ENCODE results near the gene DGCR2.
"Not testable (repeated sequence)": the region's sequence is repeated elsewhere in the genome, so short reads cannot be mapped to it uniquely, and the experiment has no call there.

DGCR2 gene

GRCh38 chr22:19050847-19051246, 71.4 kb downstream of the DGCR2 start:
- H3K27ac ChIP-seq (ENCODE audit: low read depth in 2 of 2, low read length in 2 of 2); H3K9me3 ChIP-seq (ENCODE audit: control insufficient read depth in 2 of 2, low read length in 2 of 2); H3K4me3 ChIP-seq (ENCODE audit: low read length in 2 of 2); H3K9ac ChIP-seq (ENCODE audit: low read depth in 1 of 2, low read length in 2 of 2); H3K27me3 ChIP-seq (ENCODE audit: control insufficient read depth in 2 of 2, insufficient read depth in 2 of 2, low read length in 2 of 2); H3K4me1 ChIP-seq (ENCODE audit: control insufficient read depth in 2 of 2, insufficient read depth in 2 of 2, low read length in 2 of 2): not testable (repeated sequence)
- peaks cover 60 to 68% of the 10 kb centered on the region in 2 donors for H3K36me3 ChIP-seq (ENCODE audit: control insufficient read depth in 2 of 2, insufficient read depth in 2 of 2, low read length in 2 of 2)

DNA sequence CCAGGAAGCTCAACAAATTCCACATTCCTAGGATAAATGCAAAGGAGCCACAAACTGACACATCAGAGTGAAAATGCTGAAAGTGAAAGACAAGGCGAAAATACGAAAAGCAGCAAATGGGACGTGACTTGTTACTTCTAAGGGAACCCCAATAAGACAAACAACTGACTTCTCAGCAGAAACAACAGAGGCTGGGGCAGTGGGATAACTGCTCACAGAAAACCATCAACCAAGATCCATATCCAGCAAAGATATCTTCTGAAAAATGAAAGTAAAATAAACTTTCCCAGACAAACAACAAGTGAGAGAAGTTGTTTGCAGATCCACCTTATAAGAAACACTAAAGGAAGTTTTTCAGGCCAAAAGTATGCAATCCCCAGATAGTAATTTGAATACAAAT, 72.1 kb downstream of the DGCR2 start:
- Histone ChIP-seq H3K9me3 (ENCODE audit: control insufficient read depth in 2 of 2, low read length in 2 of 2) (no peaks in the 10 kb centered on the region), H3K27me3 (ENCODE audit: control insufficient read depth in 2 of 2, insufficient read depth in 2 of 2, low read length in 2 of 2) (no peaks in the 10 kb centered on the region), H3K27ac (ENCODE audit: low read depth in 2 of 2, low read length in 2 of 2) (no peak overlapping the region), H3K4me3 (ENCODE audit: low read length in 2 of 2) (no peak overlapping the region), H3K9ac (ENCODE audit: low read depth in 1 of 2, low read length in 2 of 2) (no peak overlapping the region), H3K36me3 (ENCODE audit: control insufficient read depth in 2 of 2, insufficient read depth in 2 of 2, low read length in 2 of 2) (peaks cover 60 to 68% of the 10 kb centered on the region in 2 donors), H3K4me1 (ENCODE audit: control insufficient read depth in 2 of 2, insufficient read depth in 2 of 2, low read length in 2 of 2) (no peaks in the 10 kb centered on the region)

GRCh38 chr22:19048531-19048930, 73.7 kb downstream of the DGCR2 start:
- H3K9ac ChIP-seq (ENCODE audit: low read depth in 1 of 2, low read length in 2 of 2): no peak overlapping the region
- no peak overlapping the region for H3K27ac ChIP-seq (ENCODE audit: low read depth in 2 of 2, low read length in 2 of 2)
- H3K4me1 ChIP-seq (ENCODE audit: control insufficient read depth in 2 of 2, insufficient read depth in 2 of 2, low read length in 2 of 2): no peaks in the 10 kb centered on the region
- H3K27me3 ChIP-seq (ENCODE audit: control insufficient read depth in 2 of 2, insufficient read depth in 2 of 2, low read length in 2 of 2): no peaks in the 10 kb centered on the region
- H3K4me3 ChIP-seq (ENCODE audit: low read length in 2 of 2): no peak overlapping the region
- peaks cover 62 to 76% of the 10 kb centered on the region in 2 donors for H3K36me3 ChIP-seq (ENCODE audit: control insufficient read depth in 2 of 2, insufficient read depth in 2 of 2, low read length in 2 of 2)
- H3K9me3 ChIP-seq (ENCODE audit: control insufficient read depth in 2 of 2, low read length in 2 of 2): no peaks in the 10 kb centered on the region

DNA sequence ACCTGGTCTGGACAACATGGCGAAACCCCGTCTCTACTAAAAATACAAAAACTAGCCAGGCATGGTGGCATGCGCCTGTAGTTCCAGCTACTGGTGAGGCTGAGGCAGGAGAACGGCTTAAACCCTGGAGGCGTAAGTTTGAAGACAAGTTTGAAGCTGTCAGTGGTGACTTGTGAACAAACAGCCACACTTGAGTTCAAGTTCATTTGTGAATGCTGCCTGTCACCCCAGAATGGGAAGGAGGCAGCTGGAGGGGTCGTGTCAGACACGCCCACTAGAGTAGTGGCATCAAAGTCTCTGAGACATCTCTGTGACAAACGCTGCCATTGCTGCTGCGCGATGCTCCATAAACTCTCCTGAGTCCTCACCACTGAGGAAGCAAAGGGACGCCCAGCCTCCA, 74.2 kb downstream of the DGCR2 start:
- Histone ChIP-seq H3K27me3 (ENCODE audit: control insufficient read depth in 2 of 2, insufficient read depth in 2 of 2, low read length in 2 of 2) (no peaks in the 10 kb centered on the region), H3K4me3 (ENCODE audit: low read length in 2 of 2) (no peak overlapping the region), H3K9ac (ENCODE audit: low read depth in 1 of 2, low read length in 2 of 2) (no peak overlapping the region), H3K4me1 (ENCODE audit: control insufficient read depth in 2 of 2, insufficient read depth in 2 of 2, low read length in 2 of 2) (no peaks in the 10 kb centered on the region), H3K9me3 (ENCODE audit: control insufficient read depth in 2 of 2, low read length in 2 of 2) (no peaks in the 10 kb centered on the region), H3K27ac (ENCODE audit: low read depth in 2 of 2, low read length in 2 of 2) (no peak overlapping the region), H3K36me3 (ENCODE audit: control insufficient read depth in 2 of 2, insufficient read depth in 2 of 2, low read length in 2 of 2) (peaks cover 61 to 77% of the 10 kb centered on the region in 2 donors)

GRCh38 chr22:19046719-19047609, 75.2 kb downstream of the DGCR2 start:
- Histone ChIP-seq H3K27ac (ENCODE audit: low read depth in 2 of 2, low read length in 2 of 2) (no peak overlapping the region), H3K27me3 (ENCODE audit: control insufficient read depth in 2 of 2, insufficient read depth in 2 of 2, low read length in 2 of 2) (no peaks in the 10 kb centered on the region), H3K36me3 (ENCODE audit: control insufficient read depth in 2 of 2, insufficient read depth in 2 of 2, low read length in 2 of 2) (peaks cover 65 to 83% of the 10 kb centered on the region in 2 donors), H3K4me1 (ENCODE audit: control insufficient read depth in 2 of 2, insufficient read depth in 2 of 2, low read length in 2 of 2) (no peaks in the 10 kb centered on the region), H3K4me3 (ENCODE audit: low read length in 2 of 2) (no peak overlapping the region), H3K9me3 (ENCODE audit: control insufficient read depth in 2 of 2, low read length in 2 of 2) (no peaks in the 10 kb centered on the region), H3K9ac (ENCODE audit: low read depth in 1 of 2, low read length in 2 of 2) (no peak overlapping the region)

- Histone ChIP-seq H3K36me3 (ENCODE audit: control insufficient read depth in 2 of 2, insufficient read depth in 2 of 2, low read length in 2 of 2) (peaks cover 68 to 83% of the 10 kb centered on the region in 2 donors), H3K4me1 (ENCODE audit: control insufficient read depth in 2 of 2, insufficient read depth in 2 of 2, low read length in 2 of 2) (no peaks in the 10 kb centered on the region), H3K9me3 (ENCODE audit: control insufficient read depth in 2 of 2, low read length in 2 of 2) (no peaks in the 10 kb centered on the region), H3K4me3 (ENCODE audit: low read length in 2 of 2) (no peak overlapping the region), H3K9ac (ENCODE audit: low read depth in 1 of 2, low read length in 2 of 2) (no peak overlapping the region), H3K27ac (ENCODE audit: low read depth in 2 of 2, low read length in 2 of 2) (no peak overlapping the region), H3K27me3 (ENCODE audit: control insufficient read depth in 2 of 2, insufficient read depth in 2 of 2, low read length in 2 of 2) (no peaks in the 10 kb centered on the region)
These were observed 75.9 kb downstream of the DGCR2 start for GRCh38 chr22:19046287-19046686.

- H3K27ac ChIP-seq (ENCODE audit: low read depth in 2 of 2, low read length in 2 of 2): no peak overlapping the region
- H3K27me3 ChIP-seq (ENCODE audit: control insufficient read depth in 2 of 2, insufficient read depth in 2 of 2, low read length in 2 of 2): no peaks in the 10 kb centered on the region
- no peak overlapping the region for H3K9ac ChIP-seq (ENCODE audit: low read depth in 1 of 2, low read length in 2 of 2)
- H3K9me3 ChIP-seq (ENCODE audit: control insufficient read depth in 2 of 2, low read length in 2 of 2): no peaks in the 10 kb centered on the region
- H3K4me3 ChIP-seq (ENCODE audit: low read length in 2 of 2): no peak overlapping the region
- H3K4me1 ChIP-seq (ENCODE audit: control insufficient read depth in 2 of 2, insufficient read depth in 2 of 2, low read length in 2 of 2): no peaks in the 10 kb centered on the region
- H3K36me3 ChIP-seq (ENCODE audit: control insufficient read depth in 2 of 2, insufficient read depth in 2 of 2, low read length in 2 of 2): peaks cover 79 to 91% of the 10 kb centered on the region in 2 donors
These were observed 77.1 kb downstream of the DGCR2 start for GRCh38 chr22:19045094-19045493.

- Histone ChIP-seq H3K4me1 (ENCODE audit: control insufficient read depth in 2 of 2, insufficient read depth in 2 of 2, low read length in 2 of 2) (no peaks in the 10 kb centered on the region), H3K9ac (ENCODE audit: low read depth in 1 of 2, low read length in 2 of 2) (no peak overlapping the region), H3K36me3 (ENCODE audit: control insufficient read depth in 2 of 2, insufficient read depth in 2 of 2, low read length in 2 of 2) (peaks cover 84 to 94% of the 10 kb centered on the region in 2 donors), H3K27me3 (ENCODE audit: control insufficient read depth in 2 of 2, insufficient read depth in 2 of 2, low read length in 2 of 2) (no peaks in the 10 kb centered on the region), H3K4me3 (ENCODE audit: low read length in 2 of 2) (no peak overlapping the region), H3K9me3 (ENCODE audit: control insufficient read depth in 2 of 2, low read length in 2 of 2) (no peaks in the 10 kb centered on the region), H3K27ac (ENCODE audit: low read depth in 2 of 2, low read length in 2 of 2) (no peak overlapping the region)
These were observed 77.8 kb downstream of the DGCR2 start for GRCh38 chr22:19044381-19044780.

DNA sequence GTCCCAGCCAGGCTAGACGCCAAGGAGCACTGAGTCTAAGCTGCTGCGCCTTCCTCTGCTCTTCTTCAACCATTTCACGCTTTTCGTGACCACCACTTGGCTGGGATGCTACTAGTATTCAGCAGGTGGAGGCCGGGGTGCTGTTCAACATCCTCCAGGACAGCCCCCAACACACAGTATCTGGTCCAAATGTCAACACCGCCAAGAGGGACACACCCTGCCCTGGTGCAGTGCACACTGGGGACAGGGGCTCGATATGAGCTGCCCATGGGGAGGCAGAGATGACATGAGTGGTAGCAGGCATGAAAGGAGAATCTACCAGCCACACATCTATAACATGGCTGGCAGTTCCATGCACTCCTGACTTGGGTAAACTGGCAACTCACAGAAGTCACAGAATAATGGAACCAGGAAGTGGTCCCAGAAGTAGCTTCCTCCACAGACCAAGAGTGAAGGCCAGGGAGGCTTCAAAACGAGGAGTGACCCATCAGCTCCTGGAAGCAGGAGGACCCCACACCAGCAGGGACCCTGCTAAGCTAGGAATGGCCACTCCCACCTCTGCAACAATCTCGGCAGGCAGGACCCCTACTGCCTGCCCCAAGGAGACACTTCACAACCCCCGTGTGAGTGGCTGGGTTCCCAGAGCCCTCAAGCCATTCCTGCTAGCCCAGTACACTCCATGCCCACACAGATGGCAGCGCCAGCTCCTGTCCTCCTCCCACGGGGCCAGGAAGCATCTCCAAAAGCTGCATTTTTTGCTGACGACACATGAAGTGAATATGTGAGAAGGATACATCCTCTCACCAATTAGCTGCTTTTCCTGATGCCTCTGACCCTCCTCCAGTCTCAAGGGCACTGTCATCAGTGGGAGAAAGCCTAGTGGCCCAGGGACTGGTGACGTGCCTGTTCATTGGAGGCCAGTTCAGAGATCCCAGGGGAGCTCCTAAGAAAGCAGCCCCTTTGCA, 78.8 kb downstream of the DGCR2 start:
- no peaks in the 10 kb centered on the region for H3K27me3 ChIP-seq (ENCODE audit: control insufficient read depth in 2 of 2, insufficient read depth in 2 of 2, low read length in 2 of 2)
- no peak overlapping the region for H3K9ac ChIP-seq (ENCODE audit: low read depth in 1 of 2, low read length in 2 of 2)
- no peak overlapping the region for H3K4me3 ChIP-seq (ENCODE audit: low read length in 2 of 2)
- H3K36me3 ChIP-seq (ENCODE audit: control insufficient read depth in 2 of 2, insufficient read depth in 2 of 2, low read length in 2 of 2): peaks cover 85 to 94% of the 10 kb centered on the region in 2 donors
- H3K4me1 ChIP-seq (ENCODE audit: control insufficient read depth in 2 of 2, insufficient read depth in 2 of 2, low read length in 2 of 2): no peaks in the 10 kb centered on the region
- no peaks in the 10 kb centered on the region for H3K9me3 ChIP-seq (ENCODE audit: control insufficient read depth in 2 of 2, low read length in 2 of 2)
- no peak overlapping the region for H3K27ac ChIP-seq (ENCODE audit: low read depth in 2 of 2, low read length in 2 of 2)

All from mucosa of rectum (tissue), 2 donors.